Prostate gland (tissue), 2 donors: ENCODE results near the gene DRG2. TPM values are rescaled to one million over a fixed set of nuclear protein-coding genes. Genes with fewer than 3 reads are reported as not detected.
A peak's percentile ranks its signal among the peaks of the same experiment; 100 is the strongest.

Source experiments
- DNase-seq: peaks from one replicate; pipeline ENCODE4 v3.0.0-alpha.2; 2019; ENCODE audit warnings: low spot score
- H3K27ac ChIP-seq, 2 donors: fragments of 200-600 bp; sonication (generic); 2 replicates each; pipeline ENCODE4 v1.5.1; 2017 to 2019
- H3K27me3 ChIP-seq: fragments of 200-600 bp; sonication (generic); replicated peaks from 2 replicates; pipeline ENCODE4 v1.5.1; 2019; ENCODE audit not compliant: insufficient read depth
- H3K36me3 ChIP-seq, 2 donors: fragments of 200-600 bp; sonication (generic); 1 replicate in 1 of 2; 2 replicates in 1 of 2; pipeline versions ENCODE4 v1.5.1 to v1.8.1; 2017 to 2019
- H3K4me1 ChIP-seq: fragments of 200-600 bp; sonication (generic); replicated peaks from 2 replicates; pipeline ENCODE4 v1.5.1; 2019
- H3K4me3 ChIP-seq, 2 donors: fragments of 200-600 bp; sonication (generic); 2 replicates each; pipeline ENCODE4 v1.5.1; 2017 to 2019
- H3K9me3 ChIP-seq: fragments of 200-600 bp; sonication (generic); 2 replicates; pipeline ENCODE4 v1.5.1; 2017
- CTCF ChIP-seq, 4 experiments: fragments of 200-600 bp in 2 of 4; fragments of 450-650 bp in 2 of 4; sonication (generic) in 2 of 4; IDR thresholded peaks; 1 replicate in 3 of 4; 2 replicates in 1 of 4; pipeline ENCODE4 v1.5.1; 2016 to 2019; ENCODE audit warnings: antibody characterized with exemption in 4 of 4, mild to moderate bottlenecking in 2 of 4, moderate library complexity in 2 of 4
- POLR2A ChIP-seq: fragments of 450-650 bp; IDR thresholded peaks from one replicate; pipeline ENCODE4 v1.6.1; 2016; ENCODE audit warnings: antibody characterized with exemption, mild to moderate bottlenecking
- POLR2AphosphoS5 ChIP-seq: sonication (generic); formaldehyde crosslinking; IDR thresholded peaks from one replicate; pipeline ENCODE4 v1.6.1; 2017; ENCODE audit warnings: antibody characterized with exemption
- WGBS: methylation state at CpG from one replicate; pipeline ENCODE4 v1.1.5; 2018; 5-methylcytosine and 5-hydroxymethylcytosine counted together
- intact Hi-C: fragments of 100-400 bp; cut with DNase I; formaldehyde crosslinking; loops from one replicate; pipeline ENCODE4 v1.14.2; 2022
- total RNA-seq, 2 donors: library from RNA; depleted of rRNA; stranded (reverse); fragments of >200 nt; gene quantifications; one replicate each; pipeline ENCODE4 v1.1.0, GENCODE V29; 2016

The DRG2 gene
- total RNA-seq, 2 donors from 2014 or later = 44.1 to 56.9 TPM

GRCh38 chr17:18040261-18040858, 47.4 kb upstream of the DRG2 start:
- intact Hi-C loops = no loop called here
- Histone ChIP-seq H3K4me1 (peaks cover 10% of the 10 kb centered on the region), H3K9me3 (no peaks in the 10 kb centered on the region), H3K27ac (peak overlapping the region; percentile 82), H3K4me3 (peak overlapping the region; percentile 83 to 90), H3K27me3 (no peaks in the 10 kb centered on the region), H3K36me3 (no peaks in the 10 kb centered on the region)
- 20% methylated on average over 6 of the region's 6 CpGs for WGBS
- TF ChIP-seq POLR2A = no peak
- TF ChIP-seq CTCF (IDR thresholded peaks at IDR 0.05) = no peak
- TF ChIP-seq POLR2AphosphoS5 = no peak
- no peak for DNase-seq

- DNase-seq = no peak
- TF ChIP-seq POLR2A (no peak), POLR2AphosphoS5 (no peak), CTCF (IDR thresholded peaks at IDR 0.05) (no peak)
- Histone ChIP-seq H3K27me3 (no peaks in the 10 kb centered on the region), H3K4me1 (peaks cover 10% of the 10 kb centered on the region), H3K27ac (no peak overlapping the region), H3K4me3 (no peak overlapping the region), H3K9me3 (no peaks in the 10 kb centered on the region), H3K36me3 (no peaks in the 10 kb centered on the region)
- WGBS = 23% methylated on average over 1 of the region's 1 CpG
- intact Hi-C loops = no loop called here
Measured at GRCh38 chr17:18041776-18042175, 46.0 kb upstream of the DRG2 start.

- Histone ChIP-seq H3K4me1 (peaks cover 10% of the 10 kb centered on the region), H3K27ac (no peak overlapping the region), H3K4me3 (no peak overlapping the region), H3K9me3 (no peaks in the 10 kb centered on the region), H3K27me3 (no peaks in the 10 kb centered on the region), H3K36me3 (no peaks in the 10 kb centered on the region)
- TF ChIP-seq CTCF (IDR thresholded peaks at IDR 0.05) = no peak
- TF ChIP-seq POLR2A = no peak
- no peak for TF ChIP-seq POLR2AphosphoS5
- 79% methylated on average over 8 of the region's 8 CpGs for WGBS
- no peak for DNase-seq
- intact Hi-C loops = no loop called here
Measured at GRCh38 chr17:18042983-18043382, 44.8 kb upstream of the DRG2 start.

GRCh38 chr17:18043491-18043890, 44.3 kb upstream of the DRG2 start:
- Histone ChIP-seq H3K27me3 (no peaks in the 10 kb centered on the region), H3K36me3 (no peaks in the 10 kb centered on the region), H3K9me3 (no peaks in the 10 kb centered on the region), H3K4me3 (no peak overlapping the region), H3K4me1 (peaks cover 10% of the 10 kb centered on the region), H3K27ac (no peak overlapping the region)
- TF ChIP-seq POLR2A = no peak
- no peak for TF ChIP-seq POLR2AphosphoS5
- TF ChIP-seq CTCF (IDR thresholded peaks at IDR 0.05) = peak in 2 of 4 experiments; percentile 5 to 25
- intact Hi-C loops = no loop called here
- no peak for DNase-seq
- 41% methylated on average over 1 of the region's 1 CpG for WGBS

- no peaks in the 10 kb centered on the region for H3K36me3 ChIP-seq
- intact Hi-C loops = no loop called here
- H3K9me3 ChIP-seq = no peaks in the 10 kb centered on the region
- TF ChIP-seq CTCF (IDR thresholded peaks at IDR 0.05) (no peak), POLR2AphosphoS5 (no peak), POLR2A (no peak)
- peaks cover 10% of the 10 kb centered on the region for H3K4me1 ChIP-seq
- WGBS = 90% methylated on average over 3 of the region's 3 CpGs
- H3K27me3 ChIP-seq = no peaks in the 10 kb centered on the region
- DNase-seq = no peak
- H3K27ac ChIP-seq = no peak overlapping the region
- no peak overlapping the region for H3K4me3 ChIP-seq
Measured at GRCh38 chr17:18044609-18045008, 43.1 kb upstream of the DRG2 start.
